Activated naive CD8-positive, alpha-beta T cell treated with anti-CD3 and anti-CD28 coated beads for 36 hours (primary cell): ENCODE data around the gene PLPPR2. TPM values are rescaled to one million over a fixed set of nuclear protein-coding genes. Genes with fewer than 3 reads are reported as not detected.
A peak's percentile ranks its signal among the peaks of the same experiment; 100 is the strongest.
"Not testable (repeated sequence)": the region's sequence is repeated elsewhere in the genome, so short reads cannot be mapped to it uniquely, and the experiment has no call there.

ENCODE experiments used
- DNase-seq: peaks from one replicate; pipeline ENCODE4 v3.0.0; 2021
- H3K27ac Mint-ChIP-seq: one replicate; pipeline ENCODE4 v1.8.0; 2022; ENCODE audit warnings: mild to moderate bottlenecking, moderate library complexity, mixed read lengths
- H3K27me3 Mint-ChIP-seq: one replicate; pipeline ENCODE4 v1.8.0; 2022; ENCODE audit warnings: mild to moderate bottlenecking, mixed read lengths
- H3K36me3 Mint-ChIP-seq: one replicate; pipeline ENCODE4 v1.8.0; 2021; ENCODE audit warnings: mild to moderate bottlenecking, mixed read lengths
- H3K4me1 Mint-ChIP-seq: one replicate; pipeline ENCODE4 v1.8.0; 2021; ENCODE audit warnings: mixed read lengths
- H3K4me3 Mint-ChIP-seq: one replicate; pipeline ENCODE4 v1.8.0; 2022; ENCODE audit warnings: mild to moderate bottlenecking, moderate library complexity, mixed read lengths
- H3K9me3 Mint-ChIP-seq: one replicate; pipeline ENCODE4 v1.8.0; 2022; ENCODE audit warnings: mixed read lengths
- total RNA-seq, 2 experiments: library from RNA; stranded (reverse); gene quantifications; one replicate each; pipeline ENCODE4 v1.2.3, GENCODE V29; 2021

PLPPR2 gene, protein sequence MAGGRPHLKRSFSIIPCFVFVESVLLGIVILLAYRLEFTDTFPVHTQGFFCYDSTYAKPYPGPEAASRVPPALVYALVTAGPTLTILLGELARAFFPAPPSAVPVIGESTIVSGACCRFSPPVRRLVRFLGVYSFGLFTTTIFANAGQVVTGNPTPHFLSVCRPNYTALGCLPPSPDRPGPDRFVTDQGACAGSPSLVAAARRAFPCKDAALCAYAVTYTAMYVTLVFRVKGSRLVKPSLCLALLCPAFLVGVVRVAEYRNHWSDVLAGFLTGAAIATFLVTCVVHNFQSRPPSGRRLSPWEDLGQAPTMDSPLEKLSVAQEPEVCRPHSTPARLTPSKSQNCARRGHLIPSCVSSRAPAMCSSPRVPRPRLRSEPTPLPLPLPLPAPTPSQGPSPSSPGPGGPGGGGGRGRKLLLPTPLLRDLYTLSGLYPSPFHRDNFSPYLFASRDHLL
- total RNA-seq: 1 to 10 TPM in 1 of 2 experiments, under 1 TPM in 1; 0.70 to 1.2 TPM

DNA sequence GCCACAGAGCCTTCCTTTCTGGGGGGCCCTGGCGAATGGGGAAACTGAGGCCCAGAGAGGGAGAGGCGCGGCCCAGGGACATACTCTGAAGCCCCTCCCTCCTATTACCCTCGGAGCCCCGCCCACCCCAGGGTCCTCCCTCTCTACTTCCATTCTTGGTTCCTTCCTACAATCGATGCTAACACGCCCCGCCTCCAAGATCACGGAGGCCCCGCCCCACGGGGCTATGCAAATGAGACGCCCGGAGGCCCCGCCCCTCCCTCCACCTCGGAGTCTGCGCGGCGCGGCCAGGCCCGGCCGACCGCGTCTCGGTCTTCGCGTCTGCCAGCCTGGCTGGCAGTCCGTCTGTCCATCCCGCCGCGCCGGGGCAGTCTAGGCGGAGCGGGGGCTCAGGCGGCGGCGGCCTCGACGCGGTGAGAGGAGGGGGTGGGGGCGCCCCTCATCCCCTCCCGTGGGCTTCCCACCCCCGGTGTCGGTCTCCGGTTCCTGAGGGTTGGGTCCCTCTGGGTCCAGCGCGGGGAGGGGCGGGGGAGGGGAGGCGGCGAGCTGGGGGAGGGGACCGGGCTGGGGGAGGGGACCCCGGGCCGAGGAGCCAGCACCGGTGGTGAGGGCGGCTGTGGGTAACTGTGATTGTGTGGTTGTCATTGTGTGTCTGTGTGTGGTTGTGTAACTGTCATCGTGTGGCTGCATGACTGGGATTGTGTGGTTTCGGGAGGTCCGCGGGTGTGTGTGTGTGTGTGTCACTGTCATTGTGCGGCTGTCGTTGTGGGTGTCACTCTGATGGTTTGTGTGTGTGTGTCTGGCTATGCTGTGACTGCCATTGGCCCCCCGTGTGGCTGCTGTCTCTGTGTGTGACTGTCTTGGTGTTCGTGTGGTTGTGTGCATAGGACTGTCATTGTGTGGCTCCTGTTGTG is at the start of gene PLPPR2:
Gene PLPPR2, plus strand, starts transcription at position 273 of the 914 bp plus-strand sequence. CDS start 2,242 bp downstream, outside the sequence.
- Mint-ChIP-seq H3K36me3 (no peaks in the 10 kb centered on the region), H3K27me3 (peaks cover 15% of the 10 kb centered on the region), H3K4me3 (peak within 1 kb of the TSS; percentile 42), H3K9me3 (no peaks in the 10 kb centered on the region), H3K27ac (no peak within 1 kb of the TSS), H3K4me1 (peaks cover 9% of the 10 kb centered on the region)
- DNase-seq: peak; percentile 82

DNA sequence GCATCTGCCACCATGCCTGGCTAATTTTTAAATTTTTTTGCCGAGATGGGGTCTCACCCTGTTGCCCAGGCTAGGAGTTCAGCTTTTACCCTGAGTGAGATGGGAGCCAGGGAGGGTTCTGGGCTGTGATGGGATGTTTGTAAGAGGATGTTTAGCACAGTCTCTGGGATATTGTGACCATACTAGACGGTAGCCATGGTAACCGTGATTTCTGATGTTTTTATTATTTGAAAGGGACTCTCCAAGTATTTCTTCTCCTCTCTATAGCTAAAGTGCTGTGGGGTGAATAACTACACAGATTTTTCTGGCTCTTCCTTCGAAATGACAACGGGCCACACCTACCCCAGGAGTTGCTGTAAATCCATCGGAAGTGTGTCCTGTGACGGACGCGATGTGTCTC is 48.9 kb upstream of the PLPPR2 start:
- H3K9me3 Mint-ChIP-seq: no peaks in the 10 kb centered on the region
- H3K27me3 Mint-ChIP-seq: peaks cover 8% of the 10 kb centered on the region
- H3K4me1 Mint-ChIP-seq: no peaks in the 10 kb centered on the region
- no peak overlapping the region for H3K27ac Mint-ChIP-seq
- no peak overlapping the region for H3K4me3 Mint-ChIP-seq
- no peak for DNase-seq
- no peaks in the 10 kb centered on the region for H3K36me3 Mint-ChIP-seq

DNA sequence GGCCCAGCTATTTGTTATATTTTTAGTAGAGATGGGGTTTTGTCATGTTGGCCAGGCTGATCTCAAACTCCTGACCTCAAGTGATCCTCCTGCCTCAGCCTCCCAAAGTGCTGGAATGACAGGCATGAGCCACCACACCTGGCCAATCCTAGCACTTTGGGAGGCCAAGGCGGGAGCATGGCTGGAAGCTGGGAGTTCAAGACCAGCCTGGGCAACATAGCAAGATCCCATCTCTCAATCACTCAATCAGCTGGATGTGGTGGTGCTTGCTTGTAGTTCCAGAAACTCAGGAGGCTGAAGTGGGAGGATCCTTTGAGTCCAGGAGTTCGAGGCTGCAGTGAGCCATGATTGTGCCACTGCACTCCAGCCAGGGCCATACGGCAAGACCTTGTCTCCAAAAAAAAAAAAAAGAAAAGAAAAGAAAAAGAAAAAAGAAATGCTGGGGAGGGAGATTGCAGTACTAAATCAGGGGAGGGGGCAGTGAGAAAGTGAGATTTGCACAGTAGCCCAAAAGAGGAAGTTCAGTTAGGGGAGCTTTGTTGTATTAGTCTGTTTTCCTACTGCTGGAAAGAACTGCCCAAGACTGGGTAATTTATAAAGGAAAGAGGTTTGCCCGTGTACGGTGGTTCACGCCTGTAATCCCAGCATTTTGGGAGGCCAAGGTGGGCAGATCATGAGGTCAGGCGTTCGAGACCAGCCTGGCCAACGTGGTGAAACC is 34.8 kb upstream of the PLPPR2 start:
- not testable (repeated sequence) for DNase-seq, H3K27ac Mint-ChIP-seq, H3K4me3 Mint-ChIP-seq, H3K36me3 Mint-ChIP-seq, H3K9me3 Mint-ChIP-seq
- Mint-ChIP-seq H3K27me3 (peaks cover 45% of the 10 kb centered on the region), H3K4me1 (peaks cover 20% of the 10 kb centered on the region)

DNA sequence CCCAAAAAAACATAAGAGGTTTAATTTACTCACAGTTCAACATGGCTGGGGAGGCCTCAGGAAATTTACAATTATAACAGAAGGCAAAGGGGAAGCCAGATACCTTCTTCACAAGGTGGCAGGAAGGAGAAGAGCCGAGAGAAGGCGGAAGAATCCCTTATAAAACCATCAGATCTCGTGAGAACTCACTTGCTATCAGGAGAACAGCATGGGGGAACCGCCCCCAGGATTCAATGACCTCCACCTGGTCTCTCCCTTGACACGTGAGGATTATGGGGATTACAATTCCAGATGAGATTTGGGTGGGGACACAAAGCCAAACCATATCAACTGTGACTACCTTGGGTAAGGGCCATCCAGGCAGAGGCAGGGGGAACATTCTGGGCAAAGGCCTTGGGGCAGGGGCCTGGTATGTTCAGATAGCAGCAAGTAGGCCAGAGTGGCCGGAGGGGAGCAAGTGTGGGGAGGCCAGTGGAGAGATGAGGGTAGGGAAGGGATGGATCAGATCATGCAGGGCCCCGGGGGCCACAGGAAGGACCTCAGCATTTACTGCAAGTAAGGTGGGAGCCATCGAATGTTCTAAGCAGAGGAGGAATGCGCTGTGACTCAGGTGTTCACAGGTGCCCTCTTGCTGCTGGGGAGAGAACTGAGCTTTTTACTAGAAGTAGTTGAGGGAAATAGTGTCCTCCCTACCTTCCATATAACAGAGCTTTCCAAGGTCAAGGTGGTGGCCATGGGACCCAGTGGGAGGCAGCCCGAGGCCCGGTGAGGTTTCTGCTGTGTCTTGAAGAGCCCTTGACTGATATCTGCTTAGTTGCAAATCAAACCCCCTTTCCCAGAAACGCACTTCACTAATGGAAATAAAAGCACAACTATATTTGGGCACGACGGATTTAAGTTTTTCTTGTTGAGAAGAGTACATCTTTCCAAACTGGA is 33.8 kb upstream of the PLPPR2 start:
- Mint-ChIP-seq H3K4me3 (no peak overlapping the region), H3K27ac (no peak overlapping the region), H3K36me3 (no peaks in the 10 kb centered on the region), H3K27me3 (peaks cover 45% of the 10 kb centered on the region), H3K9me3 (no peaks in the 10 kb centered on the region), H3K4me1 (peaks cover 20% of the 10 kb centered on the region)
- DNase-seq: no peak

DNA sequence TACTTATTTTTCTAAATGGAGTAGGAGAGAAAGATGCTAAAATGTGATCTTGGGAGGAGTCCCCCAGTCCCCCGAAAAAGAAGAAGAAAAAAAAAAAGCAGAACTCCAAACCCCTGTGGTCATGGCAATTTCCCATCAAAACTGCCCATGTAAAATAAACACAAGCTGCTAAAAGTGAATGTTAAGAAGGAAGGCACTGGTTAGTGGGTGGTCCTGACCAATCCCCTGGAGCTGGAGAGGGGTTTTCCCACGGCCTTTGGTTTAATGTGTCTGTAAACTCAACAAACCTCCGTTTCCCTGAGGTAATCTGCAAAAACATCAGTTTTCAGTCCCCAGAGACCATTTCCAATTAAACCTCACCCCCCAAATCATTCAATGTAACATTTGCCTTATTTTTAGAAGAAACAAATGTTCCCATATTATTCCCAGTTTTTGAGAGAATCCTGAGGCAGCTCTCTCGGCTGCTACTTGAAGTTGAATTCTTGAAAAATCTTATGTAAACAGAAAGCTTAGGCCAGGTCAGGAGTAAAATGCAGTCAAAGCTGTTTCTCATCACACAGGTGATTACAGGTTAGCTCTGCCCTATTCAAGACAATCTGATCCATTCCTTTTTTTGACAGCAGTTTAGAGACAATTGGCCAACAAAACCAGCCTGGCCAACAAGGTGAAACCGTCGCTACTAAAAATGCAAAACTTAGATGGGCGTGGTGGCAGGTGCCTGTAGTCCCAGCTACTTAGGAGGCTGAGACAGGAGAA is 32.8 kb upstream of the PLPPR2 start:
- no peak for DNase-seq
- Mint-ChIP-seq H3K27ac (no peak overlapping the region), H3K4me3 (no peak overlapping the region), H3K4me1 (peaks cover 20% of the 10 kb centered on the region), H3K36me3 (no peaks in the 10 kb centered on the region), H3K9me3 (no peaks in the 10 kb centered on the region), H3K27me3 (peaks cover 39% of the 10 kb centered on the region)

DNA sequence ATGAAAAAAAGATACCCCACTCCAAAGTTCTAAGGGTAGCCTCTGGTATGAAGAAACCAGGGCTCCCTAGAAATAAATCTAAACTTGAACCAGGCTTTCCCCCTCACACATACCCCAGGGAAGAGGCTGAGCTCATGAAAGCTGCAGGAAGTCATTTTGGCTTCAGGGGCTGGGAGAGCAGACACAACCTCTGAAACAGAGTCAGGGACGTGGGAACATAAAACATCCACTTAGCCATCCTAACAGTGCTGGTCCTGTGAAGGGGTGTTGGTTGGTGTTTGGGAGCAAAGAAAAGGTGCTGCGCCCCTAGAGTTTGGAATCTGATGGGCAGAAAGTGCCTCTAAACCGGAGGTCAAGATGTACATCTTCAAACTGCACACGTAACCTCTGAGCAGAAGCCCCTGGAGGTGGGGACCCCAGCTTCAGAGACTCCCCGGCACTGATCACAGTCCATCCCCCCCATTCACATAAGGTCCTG is 31.6 kb upstream of the PLPPR2 start:
- peaks cover 29% of the 10 kb centered on the region for H3K27me3 Mint-ChIP-seq
- peak overlapping the region; percentile 47 for H3K4me3 Mint-ChIP-seq
- peaks cover 20% of the 10 kb centered on the region for H3K4me1 Mint-ChIP-seq
- no peaks in the 10 kb centered on the region for H3K9me3 Mint-ChIP-seq
- peak overlapping the region; percentile 73 for H3K27ac Mint-ChIP-seq
- no peaks in the 10 kb centered on the region for H3K36me3 Mint-ChIP-seq
- DNase-seq: no peak

DNA sequence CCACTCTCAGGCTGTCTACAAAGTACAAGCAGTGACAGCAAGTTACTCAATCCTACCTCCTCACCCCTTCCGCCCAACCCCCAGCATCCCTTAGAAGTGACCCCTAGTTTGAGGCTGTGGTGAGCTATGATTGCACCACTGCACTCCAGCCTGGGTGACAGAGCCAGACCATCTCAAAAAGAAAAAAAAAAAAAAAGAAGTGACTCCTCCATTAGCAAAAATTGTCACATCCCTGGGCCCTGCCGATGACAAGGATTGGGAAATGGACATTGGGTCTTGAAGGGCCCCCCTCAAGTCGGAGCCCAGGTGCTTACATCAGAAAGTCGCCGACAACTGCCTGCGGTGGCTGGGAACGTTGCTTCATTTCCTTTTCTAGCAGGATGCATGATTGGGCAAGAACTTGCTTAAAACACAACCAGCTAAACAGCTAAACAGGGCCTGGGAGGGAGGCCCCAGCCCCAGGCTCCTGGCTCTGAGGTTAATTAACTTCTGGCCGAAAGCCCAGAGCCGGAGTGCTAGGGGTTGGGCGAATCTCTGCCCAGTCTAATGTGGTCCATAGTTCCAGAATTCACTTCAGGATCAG is 31.1 kb upstream of the PLPPR2 start:
- DNase-seq: peak; percentile 31
- Mint-ChIP-seq H3K9me3 (no peaks in the 10 kb centered on the region), H3K4me1 (peaks cover 20% of the 10 kb centered on the region), H3K36me3 (no peaks in the 10 kb centered on the region), H3K27me3 (peaks cover 24% of the 10 kb centered on the region), H3K27ac (peak overlapping the region; percentile 73), H3K4me3 (peak overlapping the region; percentile 47)

DNA sequence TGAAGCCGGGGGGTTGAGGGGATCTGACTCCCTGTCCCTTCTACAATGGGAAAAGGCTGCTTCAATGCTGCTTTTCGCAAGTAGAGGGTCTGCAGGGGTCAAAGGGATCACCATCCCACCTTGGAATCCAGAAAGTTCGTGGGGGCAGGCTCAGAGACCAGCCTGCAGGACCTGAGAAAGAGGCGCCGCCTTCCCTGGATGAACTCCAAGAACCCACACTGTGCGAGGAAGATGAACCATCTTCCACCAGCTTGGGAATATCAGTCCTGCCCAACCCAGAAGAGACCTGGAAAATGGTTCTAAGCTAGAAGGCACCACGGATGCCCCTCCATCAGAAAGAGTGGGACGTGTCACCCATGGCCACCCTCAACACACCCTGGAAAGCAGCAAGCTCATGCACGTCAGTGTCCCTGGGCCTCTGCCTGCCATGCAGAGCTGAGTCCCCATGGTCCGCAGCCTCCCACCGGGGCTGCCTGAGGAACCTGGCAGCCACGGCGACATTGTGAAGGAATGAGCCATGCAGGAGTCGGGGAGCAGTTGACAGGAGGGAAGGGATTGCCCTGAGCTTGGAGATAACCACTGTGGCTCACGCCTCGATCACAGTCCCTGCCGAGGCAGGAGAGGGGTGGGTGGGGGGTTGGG is 30.4 kb upstream of the PLPPR2 start:
- no peak for DNase-seq
- H3K4me1 Mint-ChIP-seq: peaks cover 20% of the 10 kb centered on the region
- H3K27me3 Mint-ChIP-seq: peaks cover 19% of the 10 kb centered on the region
- peak overlapping the region; percentile 7 for H3K4me3 Mint-ChIP-seq
- H3K9me3 Mint-ChIP-seq: no peaks in the 10 kb centered on the region
- H3K27ac Mint-ChIP-seq: peak overlapping the region; percentile 73
- H3K36me3 Mint-ChIP-seq: no peaks in the 10 kb centered on the region

DNA sequence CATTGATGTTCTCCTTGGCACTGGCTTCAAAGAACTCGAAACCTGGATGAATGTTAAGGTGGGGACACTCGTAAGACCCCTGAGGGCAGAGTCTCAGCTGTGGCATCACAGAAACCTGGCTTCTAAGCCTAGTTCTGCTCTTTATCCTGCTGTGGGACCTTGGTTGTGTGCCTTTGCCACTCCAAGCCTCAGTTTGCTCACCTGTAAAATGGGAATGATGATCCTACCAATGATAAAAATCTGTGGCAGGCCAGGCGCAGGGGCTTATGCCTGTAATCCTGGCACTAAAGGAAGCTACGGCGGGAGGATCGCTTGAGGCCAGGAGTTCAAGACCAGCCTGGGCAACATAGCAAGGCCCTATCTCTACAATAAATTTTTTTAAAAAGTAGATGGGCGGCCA is 29.7 kb upstream of the PLPPR2 start:
- Mint-ChIP-seq H3K9me3 (no peaks in the 10 kb centered on the region), H3K36me3 (no peaks in the 10 kb centered on the region), H3K27ac (no peak overlapping the region), H3K4me1 (peaks cover 19% of the 10 kb centered on the region), H3K27me3 (peaks cover 17% of the 10 kb centered on the region), H3K4me3 (no peak overlapping the region)
- DNase-seq: no peak

DNA sequence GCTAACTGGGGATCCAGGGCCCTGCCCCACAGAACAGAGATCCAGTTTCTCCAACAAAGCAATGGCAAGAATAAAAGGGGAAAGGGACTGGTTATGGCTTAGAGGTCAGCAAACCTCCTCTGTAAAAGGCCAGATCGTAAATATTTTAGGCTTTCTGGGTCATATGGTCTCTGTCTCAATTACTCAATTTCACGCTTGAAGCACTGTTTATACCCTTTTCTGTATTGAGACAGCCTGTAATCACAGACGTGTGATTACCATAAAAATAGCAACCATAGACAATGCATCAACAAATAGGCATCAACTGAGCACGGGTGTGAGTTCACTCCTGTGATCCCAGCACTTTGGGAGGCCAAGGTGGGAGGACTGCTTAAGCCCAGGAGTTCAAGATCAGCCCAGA is 25.1 kb upstream of the PLPPR2 start:
- no peak overlapping the region for H3K4me3 Mint-ChIP-seq
- H3K27me3 Mint-ChIP-seq: no peaks in the 10 kb centered on the region
- DNase-seq: no peak
- H3K9me3 Mint-ChIP-seq: no peaks in the 10 kb centered on the region
- no peak overlapping the region for H3K27ac Mint-ChIP-seq
- H3K4me1 Mint-ChIP-seq: no peaks in the 10 kb centered on the region
- H3K36me3 Mint-ChIP-seq: peaks cover 7% of the 10 kb centered on the region

DNA sequence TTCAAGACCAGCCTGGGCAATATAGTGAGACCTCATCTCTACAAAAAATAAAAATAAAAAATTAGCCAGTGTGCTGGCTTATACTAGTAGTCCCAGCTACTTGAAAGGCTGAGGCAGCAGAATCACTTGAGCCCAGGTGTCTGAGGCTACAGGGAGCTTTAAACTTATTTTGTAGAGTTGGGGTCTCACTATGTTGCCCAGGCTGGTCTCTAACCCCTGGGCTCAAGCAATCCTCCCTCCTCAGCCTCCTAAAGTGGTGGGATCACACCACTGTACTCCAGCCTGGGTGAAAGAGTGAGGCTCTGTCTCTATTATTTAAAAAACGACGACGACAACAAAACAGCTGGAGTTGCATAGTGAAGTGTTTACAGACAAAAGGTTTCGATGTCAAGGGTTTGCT is 23.7 kb upstream of the PLPPR2 start:
- Mint-ChIP-seq H3K27me3 (no peaks in the 10 kb centered on the region), H3K36me3 (peaks cover 15% of the 10 kb centered on the region), H3K4me1 (no peaks in the 10 kb centered on the region), H3K9me3 (no peaks in the 10 kb centered on the region), H3K27ac (no peak overlapping the region), H3K4me3 (no peak overlapping the region)
- DNase-seq: no peak

DNA sequence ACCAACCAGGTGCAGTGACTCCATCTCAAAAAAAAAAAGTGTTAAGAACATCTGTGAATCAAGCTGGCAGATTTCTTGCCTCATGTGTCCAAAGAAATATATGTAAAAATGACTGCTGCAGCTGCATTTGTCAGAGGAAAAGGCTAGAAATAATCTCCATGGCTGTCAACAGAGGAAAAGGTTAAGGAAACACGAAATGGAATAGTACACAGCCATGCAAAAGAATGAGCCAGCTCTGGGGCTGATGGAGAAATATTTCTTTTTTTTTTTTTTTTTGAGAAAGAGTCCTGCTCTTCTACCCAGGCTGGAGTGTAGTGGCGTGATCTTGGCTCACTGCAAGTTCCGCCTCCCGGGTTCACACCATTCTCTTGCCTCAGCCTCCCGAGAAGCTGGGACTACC is 22.4 kb upstream of the PLPPR2 start:
- Mint-ChIP-seq H3K9me3 (no peaks in the 10 kb centered on the region), H3K36me3 (peaks cover 17% of the 10 kb centered on the region), H3K27me3 (no peaks in the 10 kb centered on the region), H3K4me3 (no peak overlapping the region), H3K4me1 (peaks cover 6% of the 10 kb centered on the region), H3K27ac (no peak overlapping the region)
- DNase-seq: no peak

DNA sequence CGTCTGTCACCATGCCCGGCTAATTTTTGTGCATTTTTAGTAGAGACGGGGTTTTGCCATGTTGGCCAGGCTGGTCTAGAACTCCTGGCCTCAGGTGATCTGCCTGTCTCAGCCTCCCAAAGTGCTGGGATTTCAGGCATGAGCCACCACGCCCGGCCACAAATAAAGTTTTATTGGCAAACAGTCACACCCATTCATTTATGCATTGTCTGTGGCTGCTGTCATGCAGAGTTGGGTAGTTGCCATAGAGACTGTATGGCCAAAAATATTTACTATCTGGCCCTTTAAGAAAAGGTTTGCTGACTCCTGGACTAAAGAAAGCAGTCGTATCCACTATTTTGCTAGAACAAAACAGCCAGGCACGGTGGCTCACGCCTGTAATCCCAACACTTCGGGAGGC is 21.4 kb upstream of the PLPPR2 start:
- not testable (repeated sequence) for H3K9me3 Mint-ChIP-seq, H3K4me3 Mint-ChIP-seq, DNase-seq, H3K27ac Mint-ChIP-seq, H3K27me3 Mint-ChIP-seq
- peaks cover 11% of the 10 kb centered on the region for H3K4me1 Mint-ChIP-seq
- peaks cover 17% of the 10 kb centered on the region for H3K36me3 Mint-ChIP-seq
